ENCODE data around the gene DIPK1A.

The DIPK1A gene

DNA sequence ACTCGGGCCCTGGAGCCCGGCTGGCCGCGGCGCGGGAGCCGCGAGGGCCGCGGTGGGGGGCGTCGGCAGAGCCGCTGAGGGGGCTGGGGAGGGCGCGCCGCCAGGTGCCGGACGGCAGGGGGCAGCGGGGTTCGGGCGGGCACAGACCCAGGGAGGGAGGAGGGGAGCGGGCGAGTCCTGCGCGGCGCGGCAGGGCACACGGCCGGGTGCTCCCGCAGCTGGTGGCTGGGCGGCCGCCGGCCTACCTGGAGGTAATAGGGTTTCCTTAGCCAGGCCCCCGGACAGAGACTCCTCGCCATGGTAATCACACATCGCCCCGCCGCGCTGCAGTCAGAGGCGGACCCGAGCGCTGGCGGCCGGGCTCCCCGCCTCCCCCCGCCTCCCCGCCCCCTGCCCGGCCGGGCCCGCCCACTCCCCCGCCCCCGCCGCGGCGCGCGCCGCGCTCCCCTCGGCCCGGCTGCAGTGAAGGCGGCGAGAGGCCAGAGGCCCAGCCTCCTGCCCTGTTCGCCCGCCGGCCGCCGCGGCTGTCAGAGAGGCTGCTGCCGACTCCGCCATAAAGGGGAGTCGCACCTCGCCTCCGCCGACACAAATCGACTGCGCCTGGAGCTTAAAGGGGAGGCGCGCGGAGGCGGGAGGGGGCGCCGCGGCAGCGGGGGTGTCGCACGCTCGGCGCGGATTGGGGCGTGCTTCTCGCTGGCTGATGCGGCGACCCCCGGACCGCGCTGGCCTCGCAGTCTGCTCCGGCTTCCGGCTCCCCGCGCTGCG lies at the start of gene DIPK1A:
TSS of gene DIPK1A (minus strand) at position 332 of the 765 bp plus-strand sequence. CDS start at position 299, 33 bp downstream.
- DNase-seq (ENCODE audit: low read depth, low spot score) = no peak

DNA sequence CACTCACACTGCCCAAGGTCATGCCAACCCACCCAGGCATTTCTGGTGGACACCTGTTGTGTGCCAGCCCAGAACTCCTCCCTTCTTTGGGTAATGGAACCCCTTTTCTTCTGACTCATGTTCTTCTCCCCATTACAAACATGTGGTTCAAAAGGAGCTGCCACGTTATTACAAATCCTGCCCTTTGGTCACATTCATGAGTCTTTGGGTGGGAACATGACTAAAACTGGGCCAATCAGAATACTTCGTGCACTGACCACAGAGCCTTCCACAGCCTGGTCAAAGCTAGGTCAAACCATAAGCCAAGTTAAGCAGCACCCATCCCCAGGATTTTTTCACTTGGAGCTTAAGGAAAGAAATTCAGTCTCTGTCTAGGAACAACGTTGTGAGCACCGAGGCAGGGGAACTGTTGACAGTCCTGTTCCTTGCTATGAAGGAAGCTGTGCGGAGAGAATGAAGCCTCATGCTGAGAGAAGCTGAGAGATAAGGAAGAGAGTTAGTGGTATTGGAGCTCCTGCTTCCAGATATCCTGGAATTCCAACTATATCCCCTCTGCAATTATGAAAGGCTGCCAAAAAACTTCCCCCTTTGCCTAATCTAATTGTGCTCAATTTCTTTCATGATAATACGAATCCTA lies 46.8 kb upstream of the DIPK1A start:
- no peak for DNase-seq (ENCODE audit: low read depth, low spot score)

DNA sequence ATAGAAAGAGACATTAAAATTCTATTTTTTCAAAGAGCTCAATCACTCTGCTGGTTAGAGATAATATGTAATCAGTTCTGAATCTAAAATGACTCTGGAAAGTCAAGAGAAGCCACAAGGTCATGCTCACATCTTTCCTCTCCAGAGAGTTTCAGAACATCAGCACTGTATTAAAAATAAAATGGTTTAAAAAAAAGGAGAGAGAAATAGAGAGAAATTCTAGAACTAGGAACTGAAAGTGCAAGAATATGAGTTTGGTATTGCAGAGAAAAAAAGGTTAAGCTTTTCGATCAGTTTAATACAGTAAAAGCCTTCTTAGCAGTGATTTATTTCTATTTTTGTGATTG lies 44.0 kb upstream of the DIPK1A start:
- no peak for DNase-seq (ENCODE audit: low read depth, low spot score)

DNA sequence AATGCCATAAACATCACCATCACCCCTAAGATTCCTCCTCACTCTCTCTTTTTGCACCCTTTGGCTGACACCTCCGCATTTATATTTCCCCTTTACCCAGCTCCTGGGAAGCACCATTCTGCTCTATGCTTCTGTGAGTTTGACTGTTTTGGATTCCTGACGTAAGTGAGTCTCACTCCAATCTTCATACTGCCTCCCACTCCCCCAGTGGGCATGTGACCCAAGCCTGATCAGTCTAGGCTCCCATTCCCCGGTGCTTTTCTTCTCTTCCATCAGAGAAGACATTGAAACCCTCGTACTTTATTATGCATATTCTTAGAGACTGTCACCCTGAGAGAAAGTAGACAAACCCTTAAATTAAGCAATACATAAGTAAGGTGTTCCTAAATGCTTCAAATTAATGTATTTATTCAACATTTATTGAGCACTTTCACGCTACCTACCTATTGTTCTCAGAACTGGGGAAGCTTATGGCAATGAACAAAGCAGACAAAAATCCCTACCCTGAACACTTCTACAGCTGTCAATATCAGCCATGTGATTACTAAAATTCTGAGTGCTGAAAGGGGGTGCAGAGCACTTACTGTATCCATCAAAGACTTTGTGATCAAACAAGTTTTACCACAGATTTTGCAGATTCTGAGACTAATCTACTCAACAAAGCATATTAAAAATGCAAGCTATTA lies 43.4 kb upstream of the DIPK1A start:
- DNase-seq (ENCODE audit: low read depth, low spot score) = no peak

DNA sequence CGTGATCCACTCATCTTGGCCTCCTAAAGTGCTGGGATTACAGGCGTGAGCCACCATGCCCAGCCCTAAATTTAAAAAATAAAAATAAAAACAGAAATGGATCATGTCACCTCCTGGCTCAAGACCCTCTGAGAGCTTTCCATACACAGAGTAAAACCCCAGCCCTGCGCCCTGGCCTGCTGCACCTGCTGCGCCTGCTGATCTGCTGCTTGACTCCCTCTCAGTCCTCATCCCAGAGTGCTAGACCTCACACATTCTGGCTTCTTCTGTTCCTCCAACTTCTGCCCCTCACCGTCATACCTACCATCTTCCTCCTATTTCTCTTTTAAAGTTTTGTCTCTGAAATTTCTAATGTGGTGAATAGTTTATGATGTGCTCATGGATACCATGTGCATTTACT lies 42.7 kb upstream of the DIPK1A start:
- no peak for DNase-seq (ENCODE audit: low read depth, low spot score)

DNA sequence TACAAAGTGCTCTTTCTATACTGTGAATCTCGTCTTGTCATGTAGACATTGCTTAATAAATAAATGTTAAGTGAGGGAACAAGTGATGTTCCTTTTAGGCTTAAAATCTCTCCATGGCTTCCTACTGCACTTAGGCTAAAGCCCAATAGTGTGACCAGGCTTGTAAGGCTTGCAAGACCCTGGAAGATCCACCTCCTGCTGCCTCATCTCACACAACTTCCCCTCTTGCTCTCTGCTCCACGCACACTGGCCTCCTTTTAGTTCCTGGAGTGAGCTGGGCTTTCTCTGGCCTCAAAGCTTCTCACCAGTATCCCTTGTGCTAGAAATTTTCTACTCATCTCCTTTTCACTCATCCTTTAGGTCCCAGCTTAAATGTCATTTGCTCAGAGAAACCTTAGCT lies 41.5 kb upstream of the DIPK1A start:
- no peak for DNase-seq (ENCODE audit: low read depth, low spot score)

DNA sequence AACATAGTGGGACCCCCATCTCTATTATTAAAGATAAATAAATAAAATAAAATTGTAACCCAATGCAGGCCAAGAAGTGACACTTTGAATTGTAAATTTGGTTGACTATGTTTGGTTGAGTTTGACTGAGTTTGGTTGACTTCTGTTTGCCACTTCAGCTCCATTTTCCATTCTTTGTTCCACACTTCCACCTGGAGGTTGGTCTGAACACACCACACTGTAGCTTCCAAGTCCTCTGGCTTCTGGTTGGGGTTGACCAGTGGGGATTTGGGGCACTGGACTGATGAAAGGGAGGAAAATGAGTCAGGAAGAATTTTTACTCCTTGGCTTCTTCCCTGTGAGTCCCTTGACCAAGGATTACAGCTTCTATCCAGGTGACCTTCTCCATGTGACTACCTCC lies 40.6 kb upstream of the DIPK1A start:
- DNase-seq (ENCODE audit: low read depth, low spot score) = no peak

DNA sequence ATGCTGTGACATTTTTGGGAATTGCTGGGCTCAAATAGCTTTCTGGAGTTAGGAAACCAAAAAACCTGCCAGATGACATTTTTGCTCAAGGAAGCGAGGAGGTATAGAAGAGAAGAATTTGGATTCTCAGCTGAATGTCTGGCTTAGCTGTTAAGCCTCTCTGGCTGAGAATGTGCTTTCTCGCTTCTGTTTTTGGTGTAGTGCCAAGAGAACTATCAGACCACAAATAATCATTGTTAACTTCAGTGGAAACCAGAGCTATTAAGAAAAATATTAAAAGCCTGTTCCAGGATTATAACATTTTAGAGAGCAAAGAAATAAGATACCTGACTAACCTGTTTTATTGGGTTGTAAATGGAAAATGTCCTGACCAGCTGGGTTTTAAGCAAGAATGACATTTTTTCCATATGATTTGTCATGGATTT lies 39.5 kb upstream of the DIPK1A start:
- no peak for DNase-seq (ENCODE audit: low read depth, low spot score)

DNA sequence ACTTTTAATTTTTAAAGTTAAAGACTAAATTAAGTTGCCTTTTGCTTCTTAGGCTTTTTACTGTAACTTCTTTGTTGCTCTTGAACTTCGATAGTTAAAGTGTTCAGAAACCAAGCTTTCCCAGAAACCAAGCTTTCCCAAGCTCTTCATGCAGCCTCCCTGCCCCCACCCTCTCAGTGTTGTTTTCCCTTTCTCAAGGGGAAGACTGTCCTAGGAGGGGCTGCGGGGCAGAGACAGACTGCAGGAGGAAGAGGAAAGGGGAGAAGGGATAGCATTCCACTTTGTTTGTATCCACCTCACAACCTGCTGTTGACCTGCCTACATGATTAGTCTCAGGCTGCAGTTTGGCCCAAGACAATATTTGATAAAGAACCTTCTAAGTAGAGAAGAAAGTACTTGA lies 39.0 kb upstream of the DIPK1A start:
- no peak for DNase-seq (ENCODE audit: low read depth, low spot score)

DNA sequence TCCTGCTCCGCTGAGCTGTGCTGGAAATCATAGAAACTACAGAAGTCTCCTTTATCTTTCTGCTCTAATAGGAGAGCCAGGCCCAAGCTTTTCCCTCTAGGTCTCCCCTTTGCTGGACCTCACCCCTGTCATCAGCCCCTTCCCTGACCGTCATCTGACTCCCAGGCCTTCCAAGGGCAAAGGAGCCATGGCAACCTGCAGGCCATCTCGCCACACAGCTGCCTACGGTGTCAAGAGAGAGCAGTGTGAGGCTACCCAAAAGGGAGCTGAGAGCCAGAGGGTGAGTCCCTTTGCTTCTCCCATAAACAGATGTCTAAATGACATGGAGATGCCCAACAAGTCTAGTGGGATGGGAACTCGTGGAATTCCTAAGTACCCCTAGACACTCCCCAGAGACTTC lies 37.6 kb upstream of the DIPK1A start:
- no peak for DNase-seq (ENCODE audit: low read depth, low spot score)

DNA sequence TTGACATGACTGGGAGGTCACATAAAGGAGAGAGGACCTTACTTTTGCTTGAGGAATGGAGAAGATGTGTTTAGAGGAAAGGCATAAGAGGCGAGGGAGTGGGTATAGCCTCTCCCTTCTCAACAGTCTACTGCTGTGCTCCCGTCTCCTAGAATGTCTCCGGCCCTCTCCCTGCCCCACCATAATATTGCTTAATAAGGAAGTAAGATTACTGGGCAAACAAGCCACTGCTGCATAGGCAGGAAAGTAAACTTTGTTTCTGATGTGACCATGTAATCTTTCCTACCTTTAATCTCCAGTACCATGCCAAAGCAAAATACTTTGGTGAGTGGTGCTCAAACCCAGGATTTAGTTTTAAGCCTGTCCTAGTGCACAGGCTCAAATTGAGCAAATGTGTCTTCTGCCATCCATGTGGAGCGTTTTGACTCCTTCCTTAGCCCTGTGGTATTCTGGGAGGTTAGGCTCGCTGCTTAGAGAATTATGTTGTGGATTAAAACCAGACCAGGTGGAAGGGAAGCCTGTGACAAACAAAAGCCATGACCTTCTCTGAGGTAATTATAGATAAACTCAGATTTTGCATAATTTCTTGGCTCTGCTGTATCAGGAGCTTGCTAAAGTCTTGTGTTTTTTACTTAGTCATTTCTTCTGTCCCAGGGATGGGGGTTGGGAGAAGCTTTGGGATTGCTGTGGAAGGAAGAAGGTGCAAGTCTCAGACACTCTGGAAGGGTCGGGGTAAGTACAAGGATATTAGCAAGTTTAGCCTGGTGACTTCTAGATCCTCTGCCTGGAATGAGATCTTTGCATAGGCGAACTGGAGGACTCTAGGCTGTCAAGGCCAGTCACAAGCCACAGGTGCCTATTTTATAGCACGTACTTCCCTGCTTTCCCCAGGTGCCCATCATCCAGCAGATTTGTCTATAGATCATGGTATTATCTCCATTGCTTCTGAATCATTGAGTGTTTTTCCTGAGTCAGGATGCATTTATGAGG lies 34.5 kb upstream of the DIPK1A start:
- DNase-seq (ENCODE audit: low read depth, low spot score) = no peak

DNA sequence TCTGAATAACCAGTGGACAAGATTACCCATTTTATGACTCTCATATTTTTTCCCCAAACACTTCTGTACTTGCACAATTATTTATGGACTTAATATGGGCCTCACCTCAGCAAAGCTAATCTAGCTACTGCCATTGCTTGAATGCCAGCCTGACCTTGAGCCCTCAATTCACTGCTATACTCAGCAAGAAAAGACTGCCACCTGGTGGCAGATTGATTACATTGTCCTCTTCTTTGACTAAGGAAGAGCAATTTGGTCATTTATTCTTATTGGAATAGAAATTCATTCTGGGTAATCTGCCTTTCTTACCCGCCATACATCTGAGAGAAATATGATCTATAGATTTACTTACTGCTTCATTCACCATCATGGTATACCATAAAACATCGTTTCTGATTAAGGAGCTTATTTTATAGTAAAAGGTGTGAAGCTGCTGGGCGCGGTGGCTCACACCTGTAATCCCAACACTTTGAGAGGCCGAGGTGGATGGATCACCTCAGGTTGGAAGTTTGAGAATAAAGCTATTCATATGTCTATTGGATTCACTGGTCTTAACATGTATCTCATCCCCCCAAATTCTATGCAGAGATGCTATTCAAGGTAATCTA lies 32.9 kb upstream of the DIPK1A start:
- peak; percentile 61 for DNase-seq (ENCODE audit: low read depth, low spot score)

DNA sequence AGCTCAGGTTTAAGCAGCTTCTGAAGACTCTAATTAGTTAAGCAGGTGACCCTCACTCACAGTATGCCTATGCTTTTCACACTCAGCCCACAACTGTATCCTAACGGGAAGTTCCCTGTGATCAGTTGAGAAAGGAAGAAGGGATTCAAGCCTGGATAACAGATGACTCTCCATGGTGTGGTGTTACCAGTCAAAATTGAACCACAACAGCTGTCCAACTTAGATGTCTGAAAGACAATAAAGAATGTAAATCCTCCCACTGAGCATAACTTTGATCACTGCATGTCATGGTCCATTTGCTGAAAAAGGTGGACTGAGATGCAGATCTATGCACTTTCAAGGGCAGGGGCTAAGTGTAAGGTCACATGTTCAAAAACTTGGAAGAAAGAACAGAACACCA lies 32.3 kb upstream of the DIPK1A start:
- DNase-seq (ENCODE audit: low read depth, low spot score) = no peak

DNA sequence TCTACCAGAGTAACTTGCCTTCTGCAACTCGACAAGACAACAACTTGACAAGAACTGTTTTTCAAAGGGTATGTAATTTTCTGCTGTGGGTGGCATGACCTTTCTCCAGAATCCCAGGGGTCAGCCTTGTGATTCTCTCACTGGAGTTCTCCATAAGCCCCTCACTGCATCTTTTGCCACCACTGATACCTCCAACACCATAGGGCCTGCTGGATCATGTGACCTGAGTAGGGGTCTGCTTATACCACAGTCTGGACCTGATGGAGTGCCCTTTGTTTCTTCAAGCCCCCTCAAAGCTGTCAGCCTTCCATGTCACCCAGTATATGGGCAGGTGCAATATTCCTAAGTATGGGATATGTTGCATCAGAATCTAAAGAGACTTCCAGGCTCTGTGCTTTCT lies 31.6 kb upstream of the DIPK1A start:
- DNase-seq (ENCODE audit: low read depth, low spot score) = no peak

DNA sequence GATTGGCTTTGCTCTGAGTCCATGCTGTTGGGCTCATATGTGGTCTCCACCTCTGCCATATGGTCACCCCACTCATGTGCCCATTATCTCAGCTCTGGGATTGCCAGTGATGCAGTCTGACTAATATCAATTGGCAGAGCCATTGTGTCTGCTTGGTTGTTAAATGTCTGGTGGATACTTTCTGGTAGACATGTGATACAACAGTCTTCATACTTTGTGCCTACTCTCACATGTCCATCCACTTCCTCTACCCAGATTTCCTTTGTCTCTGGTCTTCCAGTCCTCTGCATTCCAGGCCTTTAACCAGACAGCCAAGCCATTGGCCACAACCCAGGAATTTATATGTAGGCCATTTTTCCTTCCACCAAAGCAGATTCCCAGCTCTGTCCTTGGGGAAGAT lies 30.8 kb upstream of the DIPK1A start:
- no peak for DNase-seq (ENCODE audit: low read depth, low spot score)

DNA sequence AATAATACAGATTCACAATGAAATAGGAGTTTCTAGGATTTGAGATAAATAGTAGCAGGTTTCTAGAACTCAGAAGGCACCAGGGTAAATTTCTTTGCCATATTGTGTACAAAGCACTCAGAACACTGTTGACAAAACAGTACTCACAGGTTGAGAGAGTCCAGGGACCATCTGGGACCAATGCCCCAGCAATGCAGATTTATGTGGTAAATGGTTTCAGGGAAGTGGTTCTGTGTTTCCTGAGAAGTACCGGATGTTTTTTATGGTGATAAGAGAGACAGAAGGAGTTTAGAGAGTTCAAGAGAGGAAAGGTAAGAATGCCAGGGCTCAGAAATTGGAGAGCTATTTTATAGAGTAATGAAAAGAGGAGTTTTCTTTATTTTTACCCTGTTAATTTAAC lies 29.6 kb upstream of the DIPK1A start:
- DNase-seq (ENCODE audit: low read depth, low spot score) = no peak

DNA sequence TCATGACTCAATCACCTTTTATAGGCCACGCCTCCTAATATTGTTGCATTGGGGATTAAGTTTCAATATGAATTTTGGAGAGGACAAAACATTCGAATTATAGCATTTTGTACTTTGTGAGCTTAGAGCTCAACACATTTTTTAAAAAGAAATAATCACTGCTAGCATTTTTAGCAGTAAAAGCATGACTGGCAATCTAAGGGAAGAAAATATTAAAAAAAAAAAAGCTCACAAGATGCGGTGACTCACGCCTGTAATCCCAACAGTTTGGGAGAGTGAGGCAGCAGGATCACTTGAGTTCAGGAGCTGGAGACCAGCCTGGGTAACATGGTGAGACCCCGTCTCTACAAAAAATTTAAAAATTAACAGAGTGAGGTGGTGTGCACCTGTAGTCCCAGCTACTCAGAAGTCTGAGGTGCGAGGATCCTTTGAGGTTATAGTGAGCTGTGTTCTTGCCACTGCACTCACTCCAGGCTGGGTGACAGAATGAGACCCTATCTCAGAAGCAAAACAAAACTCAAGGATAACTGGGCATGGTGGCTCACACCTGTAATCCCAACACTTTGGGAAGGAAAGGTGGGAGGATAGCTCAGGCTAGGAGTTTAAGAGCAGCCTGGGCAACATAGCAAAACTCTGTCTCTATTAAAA lies 28.8 kb upstream of the DIPK1A start:
- no peak for DNase-seq (ENCODE audit: low read depth, low spot score)

DNA sequence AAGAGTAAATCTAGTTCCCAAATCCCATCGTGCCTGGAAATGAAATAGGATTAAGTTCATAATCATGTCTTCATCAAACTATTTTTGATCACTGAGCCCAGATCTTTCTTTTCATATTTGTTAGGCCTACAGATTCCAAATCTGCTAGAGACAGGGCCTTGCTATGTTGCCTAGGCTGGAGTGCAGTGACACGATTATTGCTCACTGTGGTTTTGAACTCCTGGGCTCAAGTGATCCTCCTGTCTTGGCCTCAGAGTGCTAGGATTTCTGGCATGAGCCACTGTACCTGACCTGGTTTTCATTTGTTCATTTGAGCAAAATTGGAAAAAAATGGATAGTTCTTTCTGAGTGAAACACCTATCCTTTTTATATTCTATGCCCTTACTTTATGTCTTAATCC lies 28.0 kb upstream of the DIPK1A start:
- DNase-seq (ENCODE audit: low read depth, low spot score) = no peak

DNA sequence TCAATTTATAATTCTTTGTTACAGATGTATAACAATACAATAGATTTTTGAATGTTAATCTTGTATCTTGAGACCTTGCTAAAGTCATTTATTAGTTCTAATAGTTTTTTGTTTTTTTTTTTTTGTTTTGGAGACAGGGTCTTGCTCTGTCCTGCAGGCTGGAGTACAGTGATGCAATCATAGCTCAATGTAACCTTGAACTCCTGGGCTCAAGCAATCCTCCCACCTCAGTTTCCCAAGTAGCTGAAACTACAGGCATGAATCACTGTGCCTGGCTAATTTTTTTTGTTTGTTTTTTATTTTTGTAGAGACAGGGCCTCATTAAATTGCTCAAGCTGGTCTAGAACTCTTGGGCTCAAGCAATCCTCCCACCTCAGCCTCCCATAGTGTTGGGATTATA lies 26.2 kb upstream of the DIPK1A start:
- DNase-seq (ENCODE audit: low read depth, low spot score) = no peak

DNA sequence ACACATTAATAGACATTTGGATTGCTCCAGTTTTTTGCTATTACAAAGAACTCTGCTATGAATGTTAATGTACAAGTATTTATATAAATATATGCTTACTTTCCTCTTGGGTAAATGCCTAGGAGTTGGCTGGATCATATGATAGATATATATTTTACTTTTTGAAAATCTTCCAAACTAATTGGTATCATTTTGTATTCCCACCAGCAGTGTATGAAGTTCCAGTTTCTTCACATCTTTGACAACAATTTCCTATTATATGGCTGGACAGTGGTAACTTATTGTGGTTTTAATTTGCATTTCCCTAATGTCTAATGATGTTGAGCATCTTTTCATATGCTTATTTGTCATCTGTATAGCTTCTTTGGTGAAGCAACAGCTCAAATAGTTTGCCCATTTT lies 23.8 kb upstream of the DIPK1A start:
- no peak for DNase-seq (ENCODE audit: low read depth, low spot score)

All from smooth muscle cell of the brain vasculature (primary cell).